HUDEP-2 (cell line): ENCODE data around the gene E2F4.

ENCODE experiments used
- DNase-seq, 76 experiments: peaks; one replicate each; lab custom pipeline; 2025; ENCODE audit not compliant: unreplicated experiment in 76 of 76; lab: John Stamatoyannopoulos, UW

The E2F4 gene

DNA sequence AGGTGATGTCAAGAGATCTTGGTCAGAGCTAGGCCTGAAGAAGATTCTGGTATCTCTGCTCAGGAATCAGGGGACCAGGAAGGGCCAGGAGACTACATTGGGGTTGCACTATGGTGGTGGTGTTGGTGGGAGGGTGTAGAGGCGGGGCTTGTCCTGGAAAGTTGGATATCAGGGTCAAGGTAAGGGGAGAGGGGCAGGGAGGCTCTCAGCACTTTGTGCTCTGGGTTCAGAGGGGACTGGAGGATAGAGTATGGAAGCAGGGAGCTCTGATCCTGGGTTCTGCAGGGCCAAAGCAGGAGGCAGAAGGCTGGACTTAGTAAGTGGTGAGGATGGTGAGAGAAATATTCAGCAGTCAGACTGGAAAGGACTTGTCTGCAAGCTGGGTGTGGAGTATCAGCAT lies 18.6 kb upstream of the E2F4 start:
- no peak for DNase-seq

DNA sequence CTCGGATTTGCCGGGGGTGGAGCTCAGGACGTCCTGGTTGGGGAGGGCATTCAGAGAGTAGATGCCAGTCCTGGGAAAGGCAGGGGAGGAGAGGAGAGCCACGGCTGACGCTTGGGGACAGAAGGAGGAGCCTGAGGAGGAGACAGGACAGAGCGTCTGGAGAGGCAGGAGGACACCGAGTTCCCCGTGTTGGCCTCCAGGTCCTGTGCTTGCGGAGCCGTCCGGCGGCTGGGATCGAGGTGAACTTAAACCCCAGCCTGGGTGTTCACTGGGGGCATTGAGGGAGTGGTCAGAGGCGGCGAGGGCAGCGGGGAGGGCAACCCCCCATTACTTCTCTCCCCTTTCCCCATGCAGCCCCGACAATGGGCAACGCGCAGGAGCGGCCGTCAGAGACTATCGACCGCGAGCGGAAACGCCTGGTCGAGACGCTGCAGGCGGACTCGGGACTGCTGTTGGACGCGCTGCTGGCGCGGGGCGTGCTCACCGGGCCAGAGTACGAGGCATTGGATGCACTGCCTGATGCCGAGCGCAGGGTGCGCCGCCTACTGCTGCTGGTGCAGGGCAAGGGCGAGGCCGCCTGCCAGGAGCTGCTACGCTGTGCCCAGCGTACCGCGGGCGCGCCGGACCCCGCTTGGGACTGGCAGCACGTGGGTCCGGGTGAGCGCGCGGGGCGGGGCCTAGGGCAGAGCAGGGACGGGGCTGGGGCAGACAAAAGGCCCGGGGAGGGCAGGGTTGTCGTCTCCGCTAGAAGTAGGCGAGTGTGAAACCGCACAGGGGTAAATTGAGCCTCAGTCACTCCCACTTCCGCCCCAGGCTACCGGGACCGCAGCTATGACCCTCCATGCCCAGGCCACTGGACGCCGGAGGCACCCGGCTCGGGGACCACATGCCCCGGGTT lies 17.9 kb upstream of the E2F4 start:
- DNase-seq, result peak in 72 of 76 experiments; percentile 36 to 92 (median 78)

- DNase-seq, result no peak
Observed at GRCh38 chr16:67174706-67175231, 17.2 kb upstream of the E2F4 start.

DNA sequence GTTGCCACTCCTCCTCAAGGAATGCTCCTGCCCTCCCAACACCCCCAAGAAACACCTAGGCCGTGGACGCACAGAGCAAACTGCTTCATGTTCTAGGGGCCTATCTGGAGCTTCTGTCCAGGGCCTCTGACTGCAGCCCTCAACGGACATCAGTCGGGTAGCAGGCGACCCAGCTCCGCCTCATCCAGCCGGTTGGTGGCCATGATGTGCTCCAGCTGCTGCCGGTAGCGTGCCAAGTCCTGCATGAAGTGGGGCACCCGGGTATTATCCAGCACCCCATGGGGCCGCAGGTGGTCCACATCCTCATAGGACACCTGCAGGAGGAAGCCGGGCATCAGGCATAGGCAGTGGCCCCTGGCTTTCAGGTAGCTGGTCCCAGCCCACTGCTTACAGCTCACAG lies 15.3 kb upstream of the E2F4 start:
- no peak for DNase-seq

DNA sequence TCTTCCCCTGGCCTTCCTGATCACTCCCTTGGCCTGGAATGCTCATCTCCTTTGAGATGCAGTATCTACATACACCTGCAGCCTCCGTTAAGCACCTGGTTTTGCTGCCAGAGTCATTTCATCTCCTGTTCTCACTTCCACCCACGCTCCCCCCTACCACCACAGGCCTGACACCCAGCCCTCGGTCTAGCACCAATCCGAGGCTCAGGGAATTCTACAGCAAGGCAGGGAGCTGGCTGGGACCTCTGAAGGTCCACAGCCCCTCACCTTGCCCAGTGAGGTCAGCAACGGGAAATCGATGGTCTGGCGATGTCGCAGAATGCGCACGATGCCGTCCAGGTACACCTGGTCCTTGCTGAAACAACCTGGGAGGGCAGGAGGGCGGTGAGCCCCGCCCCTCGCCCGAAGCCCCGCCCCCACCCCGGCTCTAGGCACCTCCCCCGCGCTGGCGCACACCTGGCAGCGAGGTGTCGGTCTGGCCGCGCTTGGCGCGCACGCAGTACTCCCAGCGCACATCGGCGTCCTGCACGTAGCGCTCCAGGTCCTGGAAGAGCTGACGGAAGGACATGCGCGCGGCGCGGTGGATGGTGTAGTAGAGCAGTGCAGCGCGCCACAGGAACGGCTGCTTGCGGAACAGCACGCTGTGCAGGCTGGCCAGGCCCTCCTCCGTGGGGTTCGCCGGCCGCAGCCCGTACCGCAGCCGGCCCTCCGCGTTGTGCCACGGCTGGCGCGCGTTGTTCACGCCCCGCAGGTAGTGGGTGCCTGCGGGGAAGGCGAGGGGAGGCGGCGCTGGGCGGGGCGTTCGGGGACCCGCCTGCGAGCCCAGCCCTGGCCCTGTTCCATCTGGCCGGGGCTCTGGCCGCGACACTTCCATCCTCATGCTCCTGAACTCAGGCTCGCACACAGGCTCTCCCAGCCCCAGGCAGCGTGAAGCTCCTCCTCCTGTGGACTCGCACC lies 13.9 kb upstream of the E2F4 start:
- peak in 17 of 76 experiments; percentile 12 to 48 (median 20) for DNase-seq

DNA sequence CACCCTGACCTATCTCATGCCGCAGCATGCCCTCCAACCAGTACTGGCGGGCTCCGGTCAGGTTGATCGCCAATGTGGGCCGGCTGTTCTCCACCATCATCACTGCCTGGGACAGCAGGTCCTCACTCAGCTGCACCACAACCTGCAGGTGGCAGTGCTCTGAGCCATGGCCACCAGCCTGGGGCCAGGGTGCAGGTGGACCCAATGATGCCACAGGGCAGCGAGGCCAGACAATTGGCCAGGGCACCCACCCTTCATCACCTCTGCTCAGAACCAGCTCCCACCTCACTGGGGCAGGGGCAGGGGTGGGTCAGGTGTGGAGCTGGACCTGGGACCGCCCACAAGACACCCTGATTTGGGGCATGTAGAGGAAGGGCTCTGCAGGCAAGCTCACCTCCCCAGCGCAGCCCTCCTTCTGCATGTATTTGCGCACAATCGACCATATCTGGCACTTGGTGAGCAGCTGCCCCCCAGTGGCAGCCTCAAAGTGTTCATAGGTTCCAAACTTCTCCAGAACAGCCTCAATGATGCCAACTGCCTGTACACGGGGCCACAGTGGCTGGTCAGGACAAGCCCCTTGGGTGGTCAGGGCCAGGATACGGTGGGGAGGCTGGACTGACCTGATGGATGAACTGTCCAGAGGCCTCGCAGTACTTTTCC lies 12.4 kb upstream of the E2F4 start:
- DNase-seq, result peak in 13 of 76 experiments; percentile 5 to 33 (median 14)

- DNase-seq, result no peak
Observed at GRCh38 chr16:67180166-67180565, 11.8 kb upstream of the E2F4 start.

- no peak for DNase-seq
Observed at GRCh38 chr16:67181346-67181745, 10.6 kb upstream of the E2F4 start.

DNA sequence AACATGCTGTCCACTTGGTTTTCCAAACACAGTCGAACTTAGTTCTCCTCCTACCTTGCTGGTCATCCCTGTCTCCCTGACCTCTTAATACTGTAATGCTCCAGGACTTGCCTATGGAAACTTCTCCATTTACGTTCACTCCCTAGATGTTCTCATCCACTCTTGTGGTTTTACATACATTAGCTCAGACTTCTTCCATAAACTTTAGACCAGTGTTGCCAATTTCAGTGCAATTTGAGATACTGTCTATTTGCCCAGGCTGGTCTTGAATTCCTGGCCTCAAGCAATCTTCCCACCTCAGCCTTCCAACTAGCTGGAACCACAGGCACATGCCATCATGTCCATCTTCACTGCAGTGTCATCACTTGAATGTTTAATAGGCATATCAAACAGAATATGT lies 9.7 kb upstream of the E2F4 start:
- no peak for DNase-seq

DNA sequence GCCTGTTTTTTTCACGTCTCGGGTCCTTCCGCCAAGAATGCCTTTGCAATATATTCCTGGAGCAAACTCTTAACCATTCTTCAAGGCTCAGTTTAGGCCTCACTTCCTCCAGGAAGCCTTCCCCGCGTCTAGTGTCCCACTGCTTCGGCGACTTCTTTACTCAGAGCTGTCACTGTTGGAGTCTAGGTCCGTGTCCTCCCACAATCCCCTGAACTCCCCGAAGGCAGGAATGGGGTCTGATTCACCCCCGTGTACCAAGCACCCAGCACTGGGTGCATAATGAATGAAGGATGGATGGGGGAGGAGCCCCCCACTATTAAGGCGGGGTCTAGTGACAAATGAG lies 8.7 kb upstream of the E2F4 start:
- DNase-seq, result no peak

- peak in 75 of 76 experiments; percentile 62 to 97 (median 92) for DNase-seq
Observed at GRCh38 chr16:67183627-67184452, 8.1 kb upstream of the E2F4 start, which contains the start of gene MATCAP1. TSS of gene MATCAP1 (minus strand) at chr16:67183963. CDS start at chr16:67180610, 3,353 bp downstream.

- no peak for DNase-seq
Observed at GRCh38 chr16:67184453-67184994, 7.4 kb upstream of the E2F4 start.

- peak in 74 of 76 experiments; percentile 16 to 89 (median 75) for DNase-seq
Observed at GRCh38 chr16:67184995-67185650, 6.8 kb upstream of the E2F4 start.

GRCh38 chr16:67185651-67186134 lies 6.3 kb upstream of the E2F4 start:
- DNase-seq, result no peak

DNA sequence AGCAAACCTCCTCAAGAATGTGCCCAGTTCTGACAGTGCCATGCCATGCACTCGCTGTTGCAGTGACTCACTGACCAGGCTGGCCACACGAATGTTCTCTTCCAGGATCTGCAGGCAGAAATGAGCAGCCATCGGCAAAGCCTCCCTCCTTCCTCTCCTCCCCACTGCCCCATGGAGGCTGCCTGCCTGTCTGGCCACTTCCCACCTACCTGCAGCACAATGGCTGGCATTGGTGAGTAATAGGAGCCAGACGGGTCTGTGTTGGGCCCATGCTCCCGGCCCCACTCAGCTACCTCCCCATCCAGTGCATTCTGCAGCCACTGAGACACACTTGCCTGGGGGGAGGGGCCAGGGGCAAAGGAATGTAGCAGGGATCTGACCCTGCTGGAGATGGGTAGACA lies 5.4 kb upstream of the E2F4 start:
- no peak for DNase-seq

- no peak for DNase-seq
Observed at GRCh38 chr16:67187175-67187890, 4.6 kb upstream of the E2F4 start.

GRCh38 chr16:67188323-67188722 lies 3.6 kb upstream of the E2F4 start:
- no peak for DNase-seq

- DNase-seq, result no peak
Observed at GRCh38 chr16:67188798-67189197, 3.2 kb upstream of the E2F4 start.
